GM23338 (cell line): ENCODE data around the gene LZIC. TPM values are rescaled to one million over a fixed set of nuclear protein-coding genes. Genes with fewer than 3 reads are reported as not detected.

ENCODE experiments used
- ATAC-seq: fragments of 200-7000 bp; cut with Tn5 transposase; 3 replicates; pipeline ENCODE4 v1.9.1; 2020
- DNase-seq: peaks from one replicate; pipeline ENCODE4 v3.0.0-alpha.2; 2015; ENCODE audit warnings: low spot score
- H2AFZ ChIP-seq: fragments of 200-600 bp; sonication (generic); 2 replicates; pipeline ENCODE4 v1.8.0; 2016; ENCODE audit warnings: antibody characterized with exemption, mild to moderate bottlenecking, moderate library complexity
- H3F3A ChIP-seq: fragments of 200-600 bp; sonication (generic); replicated peaks from 2 replicates; pipeline ENCODE4 v1.8.0; 2017; ENCODE audit warnings: antibody characterized with exemption, mixed run types, low read depth
- H3K27ac ChIP-seq: fragments of 200-600 bp; sonication (generic); 2 replicates; pipeline ENCODE4 v1.6.1; 2016; ENCODE audit warnings: low read depth
- H3K27me3 ChIP-seq: fragments of 200-600 bp; sonication (generic); 2 replicates; pipeline ENCODE4 v1.8.0; 2016; ENCODE audit warnings: mild to moderate bottlenecking, mixed run types, moderate library complexity; ENCODE audit not compliant: insufficient read depth
- H3K36me3 ChIP-seq: fragments of 200-600 bp; sonication (generic); 2 replicates; pipeline ENCODE4 v1.8.0; 2016; ENCODE audit warnings: mild to moderate bottlenecking; ENCODE audit not compliant: insufficient read depth
- H3K4me1 ChIP-seq: fragments of 200-600 bp; sonication (generic); 2 replicates; pipeline ENCODE4 v1.8.0; 2016; ENCODE audit warnings: mild to moderate bottlenecking, moderate library complexity; ENCODE audit not compliant: insufficient read depth
- H3K4me2 ChIP-seq: fragments of 200-600 bp; sonication (generic); 2 replicates; pipeline ENCODE4 v1.7.1; 2017; ENCODE audit warnings: mixed run types
- H3K4me3 ChIP-seq: fragments of 200-600 bp; sonication (generic); 2 replicates; pipeline ENCODE4 v1.6.1; 2016; ENCODE audit warnings: mixed run types
- H3K79me2 ChIP-seq: fragments of 200-600 bp; sonication (generic); replicated peaks from 2 replicates; pipeline ENCODE4 v1.8.0; 2017; ENCODE audit warnings: mild to moderate bottlenecking; ENCODE audit not compliant: insufficient read depth
- H3K9me2 ChIP-seq: fragments of 200-600 bp; sonication (generic); 2 replicates; pipeline ENCODE4 v1.8.0; 2017; ENCODE audit not compliant: insufficient read depth
- H4K20me1 ChIP-seq: fragments of 200-600 bp; sonication (generic); replicated peaks from 2 replicates; pipeline ENCODE4 v1.8.0; 2017; ENCODE audit warnings: mild to moderate bottlenecking; ENCODE audit not compliant: insufficient read depth
- H3K27ac Mint-ChIP-seq: 2 replicates; pipeline ENCODE4 v1.8.0; 2020; ENCODE audit warnings: inconsistent platforms, mild to moderate bottlenecking, moderate library complexity, mixed read lengths
- H3K27me3 Mint-ChIP-seq: 3 replicates; pipeline ENCODE4 v1.8.0; 2022; ENCODE audit warnings: low read depth, mild to moderate bottlenecking, moderate library complexity, mixed read lengths, inconsistent platforms; ENCODE audit not compliant: insufficient read depth, poor library complexity
- H3K36me3 Mint-ChIP-seq: 3 replicates; pipeline ENCODE4 v1.8.0; 2021; ENCODE audit warnings: low read depth, mild to moderate bottlenecking, inconsistent platforms, moderate library complexity, mixed read lengths
- H3K4me1 Mint-ChIP-seq: 3 replicates; pipeline ENCODE4 v1.8.0; 2020; ENCODE audit warnings: mild to moderate bottlenecking, inconsistent platforms, mixed read lengths
- H3K4me3 Mint-ChIP-seq: 3 replicates; pipeline ENCODE4 v1.8.0; 2021; ENCODE audit warnings: moderate library complexity, mild to moderate bottlenecking, inconsistent platforms, mixed read lengths
- H3K9me3 Mint-ChIP-seq: 3 replicates; pipeline ENCODE4 v1.8.0; 2020; ENCODE audit warnings: moderate library complexity, mild to moderate bottlenecking, inconsistent platforms, mixed read lengths
- ETS1 ChIP-seq: IDR thresholded peaks from 2 replicates; pipeline ENCODE4 v1.6.1; 2016; ENCODE audit warnings: antibody characterized with exemption
- JUNB ChIP-seq: IDR thresholded peaks from one replicate; pipeline ENCODE4 v1.6.1; 2016; ENCODE audit warnings: antibody characterized with exemption; ENCODE audit not compliant: unreplicated experiment
- REST ChIP-seq: IDR thresholded peaks from one replicate; pipeline ENCODE4 v1.6.1; 2018; ENCODE audit warnings: antibody characterized with exemption; ENCODE audit not compliant: unreplicated experiment
- STAT1 ChIP-seq: IDR thresholded peaks from one replicate; pipeline ENCODE4 v1.6.1; 2016; ENCODE audit warnings: antibody characterized with exemption; ENCODE audit not compliant: unreplicated experiment
- ZNF331 ChIP-seq: fragments of 250-450 bp; sonication (Bioruptor Pico); IDR thresholded peaks from 2 replicates; pipeline ENCODE4 v1.5.0; 2020; ENCODE audit warnings: low read depth, mild to moderate bottlenecking, moderate library complexity
- polyA plus RNA-seq: library from polyadenylated mRNA; unstranded; fragments of >200 nt; fragmentation: Nextera tagmentation; extraction: Ambion mirVana; gene quantifications from 2 replicates; pipeline ENCODE4 v1.2.1, GENCODE V29; 2016
- total RNA-seq: library from RNA; depleted of rRNA; stranded (reverse); fragments of >200 nt; shearing (Covaris generic); gene quantifications from 2 replicates; pipeline ENCODE4 v1.2.3, GENCODE V29; 2014

The LZIC gene
- total and polyA plus RNA-seq, 2 experiments from 2014 or later, result 19.4 to 23.5 TPM

DNA sequence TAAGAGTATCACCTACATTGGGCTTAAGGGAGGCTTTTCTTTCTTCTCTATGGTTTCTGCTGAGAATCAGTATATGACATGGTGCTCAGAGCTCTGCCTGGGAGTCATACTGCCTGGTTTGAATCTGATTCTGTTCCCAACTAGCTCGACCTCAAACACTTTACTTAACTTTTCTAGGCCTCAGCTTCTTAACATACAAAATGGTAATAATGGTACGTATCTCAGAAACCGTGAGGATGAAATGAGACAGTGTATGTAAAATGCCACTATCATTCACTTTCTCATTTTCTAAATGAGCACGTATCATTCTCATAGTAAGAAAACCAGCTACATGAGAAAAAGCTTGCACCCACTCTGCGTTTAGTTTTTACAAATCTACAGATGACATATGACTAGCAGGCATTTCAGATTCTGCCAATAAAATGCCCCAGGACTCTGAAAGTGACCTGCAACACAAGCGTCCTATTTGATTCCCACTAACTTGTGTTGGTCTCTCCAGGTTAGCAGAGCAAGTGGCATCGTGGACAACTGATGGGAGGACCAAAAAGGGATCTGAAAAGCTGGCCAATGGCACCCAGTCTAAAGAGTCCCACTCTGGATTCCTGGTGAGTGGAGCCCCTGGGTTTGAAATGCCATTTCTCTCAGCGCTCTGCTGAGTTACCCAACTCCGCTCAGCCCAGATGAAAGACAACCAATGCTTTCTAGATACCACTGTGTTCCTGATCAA, 39.2 kb downstream of the LZIC start (continued):
- TF ChIP-seq REST, result no peak

DNA sequence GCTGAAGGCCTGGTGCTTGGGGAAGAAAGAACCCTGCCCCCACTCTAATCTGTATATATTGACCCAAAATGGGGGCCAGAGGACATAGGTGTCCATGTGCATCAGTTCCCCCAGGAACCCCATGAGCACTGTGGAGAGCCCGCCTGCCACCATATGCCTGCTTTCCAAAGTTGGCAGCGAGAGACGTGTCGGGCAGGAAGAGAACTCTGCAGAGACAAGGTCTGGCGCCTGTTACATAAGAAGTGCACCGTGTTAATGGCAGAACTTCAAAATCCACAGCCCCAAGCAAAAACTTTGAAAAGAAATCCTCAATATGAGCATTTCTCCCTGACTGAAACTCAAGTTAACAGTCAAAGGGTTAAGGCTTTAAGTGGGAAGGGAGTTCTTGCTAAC, 41.1 kb downstream of the LZIC start:
- Histone ChIP-seq H3K79me2 (peaks cover 34% of the 10 kb centered on the region), H3K27ac (no peak overlapping the region), H3K4me1 (no peaks in the 10 kb centered on the region), H3K27me3 (no peaks in the 10 kb centered on the region), H3K9me2 (no peaks in the 10 kb centered on the region; the same call in 1 of the 2 replicates), H2AFZ (no peak overlapping the region), H3F3A (peaks cover 4% of the 10 kb centered on the region; the same call in 1 of the 2 replicates), H3K36me3 (no peaks in the 10 kb centered on the region), H4K20me1 (peaks cover 10% of the 10 kb centered on the region), H3K4me3 (no peak overlapping the region), H3K4me2 (no peak overlapping the region)
- H3K4me1 Mint-ChIP-seq, result peaks cover 10% of the 10 kb centered on the region; the same call in 2 of the 3 replicates
- H3K4me3 Mint-ChIP-seq, result no peak overlapping the region
- ATAC-seq (no peak), DNase-seq (no peak)
- no peak for TF ChIP-seq ETS1
- TF ChIP-seq REST, result no peak
- no peak for TF ChIP-seq STAT1
- TF ChIP-seq JUNB, result no peak
- no peak for TF ChIP-seq ZNF331
- H3K9me3 Mint-ChIP-seq, result no peaks in the 10 kb centered on the region
- H3K36me3 Mint-ChIP-seq, result no peaks in the 10 kb centered on the region
- no peak overlapping the region for H3K27ac Mint-ChIP-seq
- H3K27me3 Mint-ChIP-seq, result no peaks in the 10 kb centered on the region
